Measurements from ENCODE around the gene TMEM179.
"Not testable (repeated sequence)": the region's sequence is repeated elsewhere in the genome, so short reads cannot be mapped to it uniquely, and the experiment has no call there.

TMEM179 gene

GRCh38 chr14:104604458-104605449 lies at the start of gene TMEM179:
TSS of gene TMEM179 (minus strand) at chr14:104604772. CDS start at chr14:104604741, 31 bp downstream.
- no peak for ATAC-seq

GRCh38 chr14:104654119-104654518 lies 49.5 kb upstream of the TMEM179 start:
- ATAC-seq, result no peak

- not testable (repeated sequence) for ATAC-seq
Observed at GRCh38 chr14:104653130-104653920, 48.8 kb upstream of the TMEM179 start.

GRCh38 chr14:104652386-104652785 lies 47.8 kb upstream of the TMEM179 start:
- ATAC-seq, result no peak

GRCh38 chr14:104651876-104652260 lies 47.3 kb upstream of the TMEM179 start:
- no peak for ATAC-seq

- ATAC-seq, result no peak
Observed at GRCh38 chr14:104650981-104651875, 46.7 kb upstream of the TMEM179 start.

GRCh38 chr14:104650057-104650980 lies 45.7 kb upstream of the TMEM179 start:
- peak; percentile 60 to 74 for ATAC-seq

GRCh38 chr14:104647467-104648043 lies 43.0 kb upstream of the TMEM179 start:
- no peak for ATAC-seq

- ATAC-seq, result no peak
Observed at GRCh38 chr14:104644656-104645378, 40.2 kb upstream of the TMEM179 start.

GRCh38 chr14:104644091-104644635 lies 39.6 kb upstream of the TMEM179 start:
- no peak for ATAC-seq

GRCh38 chr14:104643306-104643705 lies 38.7 kb upstream of the TMEM179 start:
- no peak for ATAC-seq

GRCh38 chr14:104642540-104642868 lies 37.9 kb upstream of the TMEM179 start:
- no peak for ATAC-seq

- ATAC-seq, result no peak
Observed at GRCh38 chr14:104641753-104642539, 37.4 kb upstream of the TMEM179 start.

GRCh38 chr14:104640681-104641080 lies 36.1 kb upstream of the TMEM179 start:
- no peak for ATAC-seq

- ATAC-seq, result peak; percentile 65 to 76
Observed at GRCh38 chr14:104639885-104640548, 35.4 kb upstream of the TMEM179 start.

- ATAC-seq, result no peak
Observed at GRCh38 chr14:104639471-104639870, 34.9 kb upstream of the TMEM179 start.

- ATAC-seq, result no peak
Observed at GRCh38 chr14:104638927-104639450, 34.4 kb upstream of the TMEM179 start.

GRCh38 chr14:104638190-104638589 lies 33.6 kb upstream of the TMEM179 start:
- ATAC-seq, result no peak

All from activated CD4-positive, CD25-positive, alpha-beta regulatory T cell treated with anti-CD3 and anti-CD28 coated beads, Interleukin-2, amount 50 U/mL, for 24 hours (primary cell).